GM10266 (cell line): ENCODE results near the gene SDK2.

Source experiments
- DNase-seq: peaks from one replicate; pipeline ENCODE4 v3.0.0; 2012; ENCODE audit errors: extremely low spot score
- TF ChIP-seq, protein P1 (sequence below): IDR thresholded peaks from 2 replicates; pipeline ENCODE4 v1.5.1; 2012; ENCODE audit warnings: mild to moderate bottlenecking, low read depth; ENCODE audit not compliant: control insufficient read depth, insufficient read depth; ENCODE audit errors: missing control alignments

Gene SDK2

DNA sequence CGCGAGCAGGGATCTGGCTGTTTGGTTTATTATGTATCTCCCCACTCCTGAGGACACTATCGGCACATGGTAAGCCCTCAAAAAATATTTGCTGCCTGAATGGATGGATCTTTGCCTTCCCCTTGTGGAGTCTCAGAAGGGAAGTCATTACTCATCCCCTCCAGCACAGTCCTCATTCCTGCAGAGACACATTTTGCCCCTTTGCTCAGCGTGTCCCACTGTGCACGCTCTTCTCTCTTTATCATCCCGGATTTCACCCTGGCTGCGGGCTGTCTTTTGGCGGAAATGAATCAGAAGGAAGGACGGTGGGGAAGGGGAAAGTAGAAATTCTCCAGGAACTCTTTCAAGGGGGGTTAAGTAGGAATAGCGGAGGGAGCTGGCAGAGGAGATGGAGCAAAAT lies 207.3 kb downstream of the SDK2 start:
- no peak for DNase-seq
- TF ChIP-seq, protein P1, sequence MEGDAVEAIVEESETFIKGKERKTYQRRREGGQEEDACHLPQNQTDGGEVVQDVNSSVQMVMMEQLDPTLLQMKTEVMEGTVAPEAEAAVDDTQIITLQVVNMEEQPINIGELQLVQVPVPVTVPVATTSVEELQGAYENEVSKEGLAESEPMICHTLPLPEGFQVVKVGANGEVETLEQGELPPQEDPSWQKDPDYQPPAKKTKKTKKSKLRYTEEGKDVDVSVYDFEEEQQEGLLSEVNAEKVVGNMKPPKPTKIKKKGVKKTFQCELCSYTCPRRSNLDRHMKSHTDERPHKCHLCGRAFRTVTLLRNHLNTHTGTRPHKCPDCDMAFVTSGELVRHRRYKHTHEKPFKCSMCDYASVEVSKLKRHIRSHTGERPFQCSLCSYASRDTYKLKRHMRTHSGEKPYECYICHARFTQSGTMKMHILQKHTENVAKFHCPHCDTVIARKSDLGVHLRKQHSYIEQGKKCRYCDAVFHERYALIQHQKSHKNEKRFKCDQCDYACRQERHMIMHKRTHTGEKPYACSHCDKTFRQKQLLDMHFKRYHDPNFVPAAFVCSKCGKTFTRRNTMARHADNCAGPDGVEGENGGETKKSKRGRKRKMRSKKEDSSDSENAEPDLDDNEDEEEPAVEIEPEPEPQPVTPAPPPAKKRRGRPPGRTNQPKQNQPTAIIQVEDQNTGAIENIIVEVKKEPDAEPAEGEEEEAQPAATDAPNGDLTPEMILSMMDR: no peak

DNA sequence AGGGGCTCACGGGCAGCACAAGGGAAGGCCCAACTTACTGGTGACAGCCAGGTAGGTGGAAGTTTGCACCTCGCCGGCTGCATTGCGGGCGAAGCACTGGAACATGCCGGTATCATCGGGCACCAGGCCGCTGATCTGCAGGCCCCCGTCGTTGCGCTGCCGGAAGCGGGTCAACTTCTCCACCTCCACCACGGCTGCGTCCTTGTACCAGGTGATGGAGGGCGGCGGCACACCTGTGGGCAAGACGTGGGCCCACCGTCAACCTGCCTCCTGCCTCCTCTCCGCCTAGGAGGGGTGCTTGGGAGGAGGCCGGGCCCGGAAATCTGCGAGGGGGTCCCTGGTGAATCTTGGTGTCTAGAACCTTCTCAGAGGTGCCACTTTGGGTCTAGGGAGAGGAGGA lies 208.8 kb downstream of the SDK2 start:
- TF ChIP-seq, protein P1: no peak
- DNase-seq: no peak

DNA sequence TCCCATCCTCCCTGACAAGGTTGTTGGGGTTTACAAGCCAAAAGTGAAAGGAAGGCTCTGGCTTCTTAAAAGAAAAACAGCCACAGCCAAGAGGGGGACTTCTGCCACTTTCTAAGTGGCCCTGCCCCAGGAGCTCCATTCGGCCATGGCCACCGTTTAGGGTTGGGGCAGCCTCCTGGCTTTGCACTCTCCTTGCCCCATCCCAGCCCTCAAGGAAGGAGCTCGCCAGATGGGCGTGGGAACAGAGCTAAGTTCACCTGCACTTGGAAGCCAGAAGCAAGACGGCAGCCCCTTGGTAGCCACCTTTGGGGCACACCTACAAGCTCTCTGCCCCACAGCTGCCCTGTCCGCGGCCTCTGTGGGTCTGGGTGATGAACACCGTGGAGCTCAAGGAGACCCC lies 210.1 kb downstream of the SDK2 start:
- DNase-seq: no peak

DNA sequence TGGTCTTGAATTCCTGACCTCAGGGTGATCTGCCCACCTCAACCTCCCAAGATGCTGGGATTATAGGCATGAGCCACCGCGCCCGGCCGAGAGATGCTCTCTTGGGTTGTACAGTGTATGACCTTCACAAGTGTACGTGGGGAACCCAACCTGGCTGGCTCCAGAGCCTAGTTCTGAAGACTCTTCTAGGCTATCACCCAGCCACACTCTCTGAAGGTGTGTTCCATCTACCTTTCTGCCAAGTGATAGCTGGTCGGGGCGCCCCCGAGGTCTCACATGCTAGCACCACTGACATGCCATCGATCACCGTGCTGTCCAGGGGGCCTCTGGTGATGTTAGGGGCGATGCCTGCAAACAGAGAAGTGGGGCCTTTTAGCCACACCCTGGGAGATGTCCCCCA lies 210.7 kb downstream of the SDK2 start:
- TF ChIP-seq, protein P1: no peak

More for the DNA sequence above, 210.1 kb downstream of the SDK2 start:
- TF ChIP-seq, protein P1: no peak

DNA sequence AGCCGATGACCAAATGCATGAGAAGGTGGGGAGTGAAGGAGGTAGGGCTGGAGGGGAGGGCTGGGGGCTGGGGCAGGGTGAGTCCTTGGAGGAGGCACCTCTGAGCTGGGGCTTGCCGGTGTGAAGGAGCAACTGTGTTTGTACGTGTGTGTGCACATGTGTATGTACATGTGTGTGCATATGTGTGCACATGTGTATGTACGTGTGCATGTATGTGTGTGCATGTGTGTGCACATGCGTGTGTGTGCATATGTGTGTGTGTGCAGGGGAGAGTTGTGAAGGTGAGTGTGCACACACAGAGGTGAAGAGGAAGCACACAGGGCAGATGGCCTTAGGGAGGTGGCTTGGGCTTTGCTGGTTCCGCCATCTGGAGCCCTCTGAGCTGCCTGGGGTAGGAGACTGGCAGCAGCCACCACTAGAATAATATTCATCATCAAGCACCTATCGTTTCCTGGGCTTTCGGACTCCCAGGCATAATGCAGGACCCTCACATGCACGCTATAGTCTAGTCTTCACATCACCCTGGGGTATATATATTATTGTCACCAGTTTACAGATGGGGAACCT lies 211.5 kb downstream of the SDK2 start:
- DNase-seq: no peak
- TF ChIP-seq, protein P1: no peak

More for the DNA sequence above, 210.7 kb downstream of the SDK2 start:
- no peak for DNase-seq

DNA sequence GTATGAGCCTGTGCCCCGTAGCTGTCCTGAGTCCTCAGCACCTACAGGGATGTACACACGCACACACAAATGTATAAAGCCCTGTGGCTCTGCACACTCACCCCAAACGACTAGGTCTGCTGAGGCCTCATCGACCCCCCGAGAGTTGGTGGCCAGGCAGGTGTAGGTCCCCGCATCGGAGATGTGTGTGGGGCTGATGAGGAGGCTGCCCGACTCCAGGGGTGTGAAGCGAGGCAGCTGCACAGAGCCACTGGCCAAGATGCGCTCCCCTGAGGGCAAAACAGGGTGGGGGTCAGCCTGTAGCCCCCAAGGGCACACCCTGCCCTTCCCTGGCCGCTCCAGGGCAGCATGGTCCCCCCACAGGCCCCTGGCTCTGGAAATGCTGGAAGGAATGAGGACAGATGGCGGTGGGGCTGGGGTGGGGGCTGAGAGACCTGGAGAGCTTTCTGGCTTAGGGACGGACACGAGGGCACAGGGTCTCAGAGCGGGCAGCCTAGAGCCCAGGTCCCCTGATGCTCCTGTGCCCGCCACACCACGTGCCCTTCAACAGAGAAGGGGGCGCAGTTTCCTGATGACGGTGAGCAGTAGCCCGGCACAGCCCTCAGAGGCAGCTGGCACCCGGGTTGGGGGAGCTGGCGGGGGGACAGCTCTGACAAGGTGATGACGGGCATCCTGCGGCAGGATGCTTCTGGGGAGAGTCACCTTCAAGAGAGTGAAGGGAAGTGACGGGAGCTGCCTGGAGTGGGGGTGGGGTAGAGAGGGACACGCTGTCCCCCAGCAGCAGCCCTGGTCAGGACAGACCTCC lies 212.6 kb downstream of the SDK2 start:
- TF ChIP-seq, protein P1: no peak
- DNase-seq: no peak

DNA sequence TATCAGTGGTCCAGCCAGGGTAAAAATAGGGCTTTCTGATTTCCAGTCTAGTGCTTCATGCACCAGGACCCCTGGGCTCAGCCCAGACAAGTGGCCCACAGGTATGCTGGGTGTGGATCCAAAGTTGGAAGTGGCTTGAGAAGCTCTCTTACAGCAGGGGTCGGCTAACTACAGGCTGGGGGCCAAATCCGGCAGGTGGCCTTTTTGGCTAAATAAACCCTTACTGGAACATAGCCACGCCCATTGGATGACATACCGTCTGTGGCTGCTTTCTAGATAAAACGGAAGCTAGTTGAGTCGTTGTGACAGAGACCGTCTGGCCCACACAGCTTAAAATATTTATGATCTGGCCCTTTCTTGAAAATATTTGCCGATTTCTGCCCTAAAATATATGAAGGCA lies 213.4 kb downstream of the SDK2 start:
- no peak for DNase-seq
- TF ChIP-seq, protein P1: no peak
